ENCODE data around the gene OPCML.

The OPCML gene

GRCh38 chr11:133318221-133318620 lies 214.1 kb downstream of the OPCML start:
- Histone ChIP-seq H3K36me3 (no peaks in the 10 kb centered on the region), H3K9me3 (no peaks in the 10 kb centered on the region), H3K4me3 (ENCODE audit: low read depth in 1 of 2, low read length in 1 of 2) (no peak overlapping the region), H3K27ac (no peak overlapping the region), H3K27me3 (no peaks in the 10 kb centered on the region), H3K4me1 (ENCODE audit: control insufficient read depth in 1 of 2, insufficient read depth in 1 of 2, low read depth in 1 of 2, low read length in 1 of 2) (no peaks in the 10 kb centered on the region)
- TF ChIP-seq CTCF (IDR thresholded peaks at IDR 0.05) = no peak

- Histone ChIP-seq H3K4me3 (ENCODE audit: low read depth in 1 of 2, low read length in 1 of 2) (no peak overlapping the region), H3K27me3 (no peaks in the 10 kb centered on the region), H3K9me3 (no peaks in the 10 kb centered on the region), H3K4me1 (ENCODE audit: control insufficient read depth in 1 of 2, insufficient read depth in 1 of 2, low read depth in 1 of 2, low read length in 1 of 2) (no peaks in the 10 kb centered on the region), H3K27ac (no peak overlapping the region), H3K36me3 (no peaks in the 10 kb centered on the region)
- no peak for TF ChIP-seq CTCF (IDR thresholded peaks at IDR 0.05)
These were observed 221.1 kb downstream of the OPCML start for GRCh38 chr11:133311230-133311629.

- no peak overlapping the region for H3K4me3 ChIP-seq (ENCODE audit: low read depth in 1 of 2, low read length in 1 of 2)
- H3K27ac ChIP-seq = no peak overlapping the region
- TF ChIP-seq CTCF (IDR thresholded peaks at IDR 0.05) = no peak
These were observed 226.3 kb downstream of the OPCML start for GRCh38 chr11:133306019-133306418.

GRCh38 chr11:133305208-133305956 lies 226.9 kb downstream of the OPCML start:
- TF ChIP-seq CTCF (IDR thresholded peaks at IDR 0.05) = no peak
- Histone ChIP-seq H3K27me3 (no peaks in the 10 kb centered on the region), H3K9me3 (no peaks in the 10 kb centered on the region), H3K4me1 (ENCODE audit: control insufficient read depth in 1 of 2, insufficient read depth in 1 of 2, low read depth in 1 of 2, low read length in 1 of 2) (no peaks in the 10 kb centered on the region), H3K4me3 (ENCODE audit: low read depth in 1 of 2, low read length in 1 of 2) (no peak overlapping the region), H3K27ac (no peak overlapping the region), H3K36me3 (no peaks in the 10 kb centered on the region)

More at GRCh38 chr11:133306019-133306418, 226.3 kb downstream of the OPCML start:
- H3K27me3 ChIP-seq = no peaks in the 10 kb centered on the region
- H3K4me1 ChIP-seq (ENCODE audit: control insufficient read depth in 1 of 2, insufficient read depth in 1 of 2, low read depth in 1 of 2, low read length in 1 of 2) = no peaks in the 10 kb centered on the region
- no peaks in the 10 kb centered on the region for H3K36me3 ChIP-seq
- no peaks in the 10 kb centered on the region for H3K9me3 ChIP-seq

GRCh38 chr11:133303262-133303661 lies 229.0 kb downstream of the OPCML start:
- Histone ChIP-seq H3K27me3 (no peaks in the 10 kb centered on the region), H3K9me3 (no peaks in the 10 kb centered on the region), H3K4me1 (ENCODE audit: control insufficient read depth in 1 of 2, insufficient read depth in 1 of 2, low read depth in 1 of 2, low read length in 1 of 2) (no peaks in the 10 kb centered on the region), H3K27ac (no peak overlapping the region), H3K4me3 (ENCODE audit: low read depth in 1 of 2, low read length in 1 of 2) (no peak overlapping the region), H3K36me3 (no peaks in the 10 kb centered on the region)
- no peak for TF ChIP-seq CTCF (IDR thresholded peaks at IDR 0.05)
